AG10803 (cell line): ENCODE measurements around the gene APOOL.
"Not testable (repeated sequence)": the region's sequence is repeated elsewhere in the genome, so short reads cannot be mapped to it uniquely, and the experiment has no call there.

ENCODE experiments used
- DNase-seq: peaks from one replicate; pipeline ENCODE4 v3.0.0; 2010; ENCODE audit warnings: low read depth
- H3K4me3 ChIP-seq: 2 replicates; pipeline ENCODE4 v1.5.1; 2011; ENCODE audit warnings: mild to moderate bottlenecking, low read length, control low read depth
- CTCF ChIP-seq: conservative IDR thresholded peaks from 2 replicates; pipeline ENCODE4 v1.5.1; 2011; ENCODE audit warnings: mild to moderate bottlenecking, low read length, control low read depth, inconsistent platforms

Gene APOOL

GRCh38 chrX:85003655-85004244 lies at the start of gene APOOL:
Gene APOOL, plus strand, starts transcription at chrX:85003877. Its CDS starts 36 bp downstream, at chrX:85003913.
- DNase-seq, result peak; percentile 85
- H3K4me3 ChIP-seq, result peak within 1 kb of the TSS; percentile 76
- TF ChIP-seq CTCF, result no peak

GRCh38 chrX:84956304-84956703 lies 47.4 kb upstream of the APOOL start:
- TF ChIP-seq CTCF, result no peak
- no peak overlapping the region for H3K4me3 ChIP-seq
- DNase-seq, result peak; percentile 4

- DNase-seq, result no peak
- no peak overlapping the region for H3K4me3 ChIP-seq
- no peak for TF ChIP-seq CTCF
These were observed 28.9 kb upstream of the APOOL start for GRCh38 chrX:84974803-84975202.

GRCh38 chrX:84991739-84992138 lies 11.9 kb upstream of the APOOL start:
- DNase-seq, result not testable (repeated sequence)

GRCh38 chrX:84993150-84993549 lies 10.5 kb upstream of the APOOL start:
- no peak overlapping the region for H3K4me3 ChIP-seq
- TF ChIP-seq CTCF, result no peak
- DNase-seq, result no peak

More at GRCh38 chrX:84991739-84992138, 11.9 kb upstream of the APOOL start:
- H3K4me3 ChIP-seq, result not testable (repeated sequence)

- H3K4me3 ChIP-seq, result no peak overlapping the region
- TF ChIP-seq CTCF, result no peak
- no peak for DNase-seq
These were observed 2.3 kb upstream of the APOOL start for GRCh38 chrX:85001344-85001743.

- no peak for TF ChIP-seq CTCF
- peak overlapping the region; percentile 76 for H3K4me3 ChIP-seq
- DNase-seq, result peak; percentile 11
These were observed 578 bp downstream of the APOOL start for GRCh38 chrX:85004255-85004654.

GRCh38 chrX:85012098-85012497 lies 8.4 kb downstream of the APOOL start:
- DNase-seq, result no peak
- TF ChIP-seq CTCF, result no peak
- no peak overlapping the region for H3K4me3 ChIP-seq

GRCh38 chrX:85015351-85015750 lies 11.7 kb downstream of the APOOL start:
- H3K4me3 ChIP-seq, DNase-seq: not testable (repeated sequence)
